HUES6 (cell line): Measurements from ENCODE around the gene CENPM.

ENCODE experiments used
- H3K27ac ChIP-seq: 2 replicates; pipeline ENCODE4 v1.7.0; 2013; ENCODE audit warnings: low read depth, mild to moderate bottlenecking, low read length, inconsistent platforms
- H3K27me3 ChIP-seq: 2 replicates; pipeline ENCODE4 v1.6.1; 2013; ENCODE audit warnings: low read length; ENCODE audit not compliant: control insufficient read depth, insufficient read depth
- H3K36me3 ChIP-seq: 2 replicates; pipeline ENCODE4 v1.6.1; 2013; ENCODE audit warnings: low read length; ENCODE audit not compliant: control insufficient read depth, insufficient read depth
- H3K4me1 ChIP-seq: 2 replicates; pipeline ENCODE4 v1.6.1; 2013; ENCODE audit warnings: low read length; ENCODE audit not compliant: control insufficient read depth, insufficient read depth
- H3K4me3 ChIP-seq: 2 replicates; pipeline ENCODE4 v1.5.1; 2013; ENCODE audit warnings: low read depth, low read length
- H3K9ac ChIP-seq: one replicate; pipeline ENCODE4 v1.6.1; 2013; ENCODE audit warnings: mild to moderate bottlenecking, low read length
- H3K9me3 ChIP-seq: 2 replicates; pipeline ENCODE4 v1.6.1; 2013; ENCODE audit warnings: low read depth, low read length; ENCODE audit not compliant: control insufficient read depth, insufficient read depth

The CENPM gene

DNA sequence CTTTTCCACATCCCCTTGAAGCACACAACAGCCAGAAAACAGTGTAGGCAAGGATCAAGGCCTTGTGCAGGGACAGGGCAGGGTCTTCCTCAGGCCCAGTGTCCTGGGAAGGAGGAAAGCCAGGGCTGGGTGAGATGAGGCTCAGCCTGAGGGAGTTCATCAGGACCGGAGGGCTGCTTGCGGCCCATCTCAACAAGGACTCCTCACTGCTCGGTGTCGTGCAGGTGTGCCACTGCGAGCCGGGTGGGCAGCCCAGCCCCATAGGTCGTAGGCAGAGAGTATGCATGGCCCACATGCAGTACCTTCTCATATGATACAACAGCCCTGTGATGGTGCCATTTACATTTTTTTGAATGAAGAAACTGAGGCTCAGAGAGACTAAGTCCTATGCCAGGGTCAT, 44.9 kb downstream of the CENPM start:
- peaks cover 97% of the 10 kb centered on the region for H3K36me3 ChIP-seq
- H3K27ac ChIP-seq, result no peak overlapping the region
- H3K4me3 ChIP-seq, result no peak overlapping the region
- no peak overlapping the region for H3K9ac ChIP-seq
- H3K9me3 ChIP-seq, result no peaks in the 10 kb centered on the region
- H3K27me3 ChIP-seq, result no peaks in the 10 kb centered on the region
- H3K4me1 ChIP-seq, result no peaks in the 10 kb centered on the region

GRCh38 chr22:41900652-41901312, 46.2 kb downstream of the CENPM start:
- no peaks in the 10 kb centered on the region for H3K9me3 ChIP-seq
- H3K36me3 ChIP-seq, result peaks cover 98% of the 10 kb centered on the region
- no peak overlapping the region for H3K9ac ChIP-seq
- H3K27ac ChIP-seq, result no peak overlapping the region
- H3K27me3 ChIP-seq, result no peaks in the 10 kb centered on the region
- H3K4me3 ChIP-seq, result no peak overlapping the region
- no peaks in the 10 kb centered on the region for H3K4me1 ChIP-seq

DNA sequence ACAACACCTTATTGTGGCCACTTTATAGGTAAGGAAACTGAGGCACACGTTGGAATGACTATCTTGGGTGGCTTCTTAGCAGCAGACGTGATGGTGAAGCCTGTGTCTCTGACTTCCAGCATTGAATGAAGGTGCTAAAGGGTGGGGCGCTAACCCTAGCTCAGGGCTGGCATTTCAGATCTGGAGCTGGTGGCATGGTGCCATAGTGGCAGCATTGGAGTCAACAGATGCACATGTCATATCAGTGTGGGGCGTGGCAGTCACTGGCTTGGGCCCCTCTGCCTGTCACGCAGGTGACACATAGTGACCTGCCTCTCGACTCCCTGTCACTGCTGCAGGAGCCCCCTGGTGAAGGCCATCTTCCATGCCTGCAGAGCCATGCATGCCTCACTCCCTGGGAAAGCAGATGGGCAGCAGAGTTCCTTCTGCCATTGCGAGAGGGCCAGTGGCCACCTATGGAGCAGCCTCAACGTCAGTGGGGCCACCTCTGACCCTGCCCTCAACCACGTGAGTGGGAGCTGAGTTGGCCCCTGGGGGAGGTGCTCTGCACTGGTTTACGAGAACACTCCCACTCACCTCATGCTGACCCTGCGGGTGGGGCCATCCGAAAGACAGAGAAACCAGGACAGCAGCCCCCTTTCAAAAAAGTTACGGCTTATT, 46.8 kb downstream of the CENPM start:
- no peaks in the 10 kb centered on the region for H3K27me3 ChIP-seq
- H3K9me3 ChIP-seq, result no peaks in the 10 kb centered on the region
- H3K36me3 ChIP-seq, result peaks cover 91% of the 10 kb centered on the region
- no peak overlapping the region for H3K9ac ChIP-seq
- no peak overlapping the region for H3K27ac ChIP-seq
- no peaks in the 10 kb centered on the region for H3K4me1 ChIP-seq
- no peak overlapping the region for H3K4me3 ChIP-seq

DNA sequence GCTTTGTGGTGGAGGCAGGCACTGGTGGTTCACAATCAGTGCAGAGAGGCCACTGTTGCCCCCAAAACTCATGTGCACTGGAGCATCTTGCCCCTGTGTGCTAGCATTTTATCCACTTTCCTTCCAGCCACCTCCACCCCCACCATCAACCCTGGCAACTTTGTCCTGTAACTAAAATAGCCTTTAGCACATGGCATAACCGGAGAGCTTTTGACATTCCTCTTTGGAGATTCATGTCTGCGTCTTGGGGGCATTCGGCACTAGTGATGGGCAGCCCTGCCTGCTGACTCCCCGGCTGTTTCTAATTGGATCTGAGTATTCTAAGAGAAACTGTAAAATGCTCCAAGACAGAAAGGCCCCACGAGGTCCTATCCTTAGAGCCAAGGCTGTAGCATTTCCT, 47.8 kb downstream of the CENPM start:
- no peak overlapping the region for H3K4me3 ChIP-seq
- no peak overlapping the region for H3K9ac ChIP-seq
- H3K4me1 ChIP-seq, result no peaks in the 10 kb centered on the region
- H3K27ac ChIP-seq, result no peak overlapping the region
- no peaks in the 10 kb centered on the region for H3K27me3 ChIP-seq
- H3K9me3 ChIP-seq, result no peaks in the 10 kb centered on the region
- H3K36me3 ChIP-seq, result peaks cover 91% of the 10 kb centered on the region

GRCh38 chr22:41898645-41899044, 48.3 kb downstream of the CENPM start:
- H3K9ac ChIP-seq, result no peak overlapping the region
- no peaks in the 10 kb centered on the region for H3K9me3 ChIP-seq
- no peaks in the 10 kb centered on the region for H3K27me3 ChIP-seq
- H3K36me3 ChIP-seq, result peaks cover 91% of the 10 kb centered on the region
- H3K4me3 ChIP-seq, result no peak overlapping the region
- no peak overlapping the region for H3K27ac ChIP-seq
- H3K4me1 ChIP-seq, result no peaks in the 10 kb centered on the region

DNA sequence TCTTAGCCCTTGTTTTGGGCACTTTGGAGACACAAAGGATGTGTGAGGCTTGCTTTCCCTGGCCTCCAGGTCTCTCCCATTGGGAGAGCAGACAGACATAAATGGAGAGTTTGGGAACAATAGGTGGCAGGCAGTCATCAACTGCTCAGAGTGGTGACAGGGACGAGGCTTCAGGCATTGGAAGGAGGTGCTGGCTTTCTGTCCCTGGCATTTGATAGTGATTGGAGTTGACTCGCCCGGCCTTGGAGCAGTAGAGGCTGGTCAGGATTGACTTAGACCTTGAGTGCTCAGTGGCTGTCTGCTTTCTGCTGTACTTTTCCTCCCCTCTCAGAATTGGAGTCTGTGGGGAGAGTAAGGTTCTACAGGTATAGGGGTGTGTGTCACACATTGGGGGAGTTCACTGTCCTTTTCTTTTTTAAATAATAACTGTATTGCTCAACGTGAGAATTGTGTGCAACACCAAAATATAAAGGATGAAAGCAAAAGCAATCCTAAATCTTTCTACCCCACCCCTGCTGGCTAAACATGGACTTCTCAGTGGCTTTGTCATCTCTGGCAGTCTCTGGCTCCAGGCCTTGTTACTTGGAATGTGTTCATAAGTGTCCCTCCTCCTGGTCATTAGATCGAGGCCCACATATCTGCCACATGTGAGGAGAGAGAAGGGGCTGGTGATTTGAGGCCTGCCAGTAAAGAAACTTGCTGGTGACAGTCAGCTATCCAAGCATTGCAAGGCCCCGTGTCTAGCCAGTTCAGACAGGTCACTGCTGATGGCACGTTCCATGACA, 53.2 kb downstream of the CENPM start:
- H3K27ac ChIP-seq, result no peak overlapping the region
- H3K4me3 ChIP-seq, result no peak overlapping the region
- no peaks in the 10 kb centered on the region for H3K4me1 ChIP-seq
- H3K36me3 ChIP-seq, result peaks cover 86% of the 10 kb centered on the region
- no peaks in the 10 kb centered on the region for H3K27me3 ChIP-seq
- no peaks in the 10 kb centered on the region for H3K9me3 ChIP-seq
- no peak overlapping the region for H3K9ac ChIP-seq

DNA sequence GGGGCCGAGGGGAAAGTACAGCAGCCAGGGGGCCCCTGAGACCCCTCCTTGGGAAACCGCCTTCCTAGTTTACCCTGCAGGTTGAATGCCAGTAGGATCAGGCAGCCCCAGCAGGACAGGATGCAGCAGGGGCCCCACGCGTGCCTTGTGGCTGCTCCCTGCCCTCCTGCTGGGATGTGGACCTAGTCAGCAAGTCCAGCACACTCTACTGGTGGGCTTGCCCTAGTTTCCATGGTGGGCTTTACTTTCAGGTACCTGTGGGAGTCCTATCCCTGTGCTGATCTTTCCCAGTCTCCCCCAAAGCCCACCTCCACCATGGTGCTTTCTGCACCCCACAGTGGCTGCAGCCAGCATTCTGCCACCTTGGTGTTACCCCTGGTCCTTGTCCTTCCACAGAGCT, 54.2 kb downstream of the CENPM start:
- Histone ChIP-seq H3K4me1 (no peaks in the 10 kb centered on the region), H3K9ac (no peak overlapping the region), H3K4me3 (no peak overlapping the region), H3K36me3 (peaks cover 87% of the 10 kb centered on the region), H3K9me3 (no peaks in the 10 kb centered on the region), H3K27ac (no peak overlapping the region), H3K27me3 (no peaks in the 10 kb centered on the region)

- H3K9ac ChIP-seq, result no peak overlapping the region
- no peaks in the 10 kb centered on the region for H3K4me1 ChIP-seq
- H3K9me3 ChIP-seq, result no peaks in the 10 kb centered on the region
- no peak overlapping the region for H3K4me3 ChIP-seq
- H3K36me3 ChIP-seq, result peaks cover 87% of the 10 kb centered on the region
- no peaks in the 10 kb centered on the region for H3K27me3 ChIP-seq
- no peak overlapping the region for H3K27ac ChIP-seq
Measured at GRCh38 chr22:41891407-41891806, 55.5 kb downstream of the CENPM start.
